ENCODE data around the gene TRPM3.

DNA sequence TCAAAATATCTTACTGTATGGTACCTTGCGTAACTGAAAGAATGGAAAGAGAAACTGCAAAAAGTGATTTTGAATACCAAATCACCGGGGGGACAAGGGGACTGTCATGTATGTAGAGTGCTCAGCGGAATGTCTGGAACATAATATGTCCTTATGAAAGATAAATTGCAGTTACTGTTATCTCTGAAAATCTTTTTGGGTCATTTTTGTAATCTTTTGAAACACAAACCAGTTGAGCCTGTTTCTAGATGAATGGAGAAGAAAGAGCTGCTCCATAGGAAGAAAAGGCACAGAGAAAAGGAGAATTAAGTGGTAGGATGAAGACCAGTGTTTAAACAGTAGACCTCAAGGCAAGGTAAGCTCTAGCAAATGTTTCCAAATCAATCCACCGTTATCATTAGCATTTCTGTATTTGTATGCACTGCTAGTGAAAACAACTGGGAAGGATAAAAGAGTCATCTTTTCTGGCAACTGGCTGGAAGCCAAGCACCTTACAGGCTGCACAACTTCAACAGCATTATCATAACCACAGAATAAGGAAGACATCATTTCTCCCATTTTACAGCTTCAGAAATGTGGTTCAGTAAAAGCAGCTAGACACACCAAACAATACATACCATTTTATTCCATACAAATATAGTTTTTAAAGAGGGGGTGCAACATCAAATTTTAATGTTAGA is 158.5 kb downstream of the TRPM3 start:
- TF ChIP-seq, protein P1, sequence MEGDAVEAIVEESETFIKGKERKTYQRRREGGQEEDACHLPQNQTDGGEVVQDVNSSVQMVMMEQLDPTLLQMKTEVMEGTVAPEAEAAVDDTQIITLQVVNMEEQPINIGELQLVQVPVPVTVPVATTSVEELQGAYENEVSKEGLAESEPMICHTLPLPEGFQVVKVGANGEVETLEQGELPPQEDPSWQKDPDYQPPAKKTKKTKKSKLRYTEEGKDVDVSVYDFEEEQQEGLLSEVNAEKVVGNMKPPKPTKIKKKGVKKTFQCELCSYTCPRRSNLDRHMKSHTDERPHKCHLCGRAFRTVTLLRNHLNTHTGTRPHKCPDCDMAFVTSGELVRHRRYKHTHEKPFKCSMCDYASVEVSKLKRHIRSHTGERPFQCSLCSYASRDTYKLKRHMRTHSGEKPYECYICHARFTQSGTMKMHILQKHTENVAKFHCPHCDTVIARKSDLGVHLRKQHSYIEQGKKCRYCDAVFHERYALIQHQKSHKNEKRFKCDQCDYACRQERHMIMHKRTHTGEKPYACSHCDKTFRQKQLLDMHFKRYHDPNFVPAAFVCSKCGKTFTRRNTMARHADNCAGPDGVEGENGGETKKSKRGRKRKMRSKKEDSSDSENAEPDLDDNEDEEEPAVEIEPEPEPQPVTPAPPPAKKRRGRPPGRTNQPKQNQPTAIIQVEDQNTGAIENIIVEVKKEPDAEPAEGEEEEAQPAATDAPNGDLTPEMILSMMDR (IDR thresholded peaks at IDR 0.05): no peak
- no peak for TF ChIP-seq EZH2 (IDR thresholded peaks at IDR 0.05; ENCODE audit: borderline replicate concordance, insufficient read depth, low read depth, low read length, poor library complexity, severe bottlenecking)
